A549 (cell line): ENCODE data around the gene SDF2. TPM values are rescaled to one million over a fixed set of nuclear protein-coding genes. Genes with fewer than 3 reads are reported as not detected.

Experiments
- ATAC-seq, 2 experiments: fragments of 200-7000 bp in 1 of 2; fragments of >200 bp in 1 of 2; cut with Nextera tagmentation in 1 of 2; cut with Tn5 transposase in 1 of 2; 3 replicates each; pipeline versions ENCODE4 v1.8.0 to v1.9.1; 2018 to 2020; ENCODE audit warnings: mild to moderate bottlenecking in 1 of 2, moderate library complexity in 1 of 2
- CTCF ChIA-PET: fragments of 300-600 bp; sonication (Branson Sonifier 250); formaldehyde crosslinking; extraction: SDS; loops from one replicate; lab custom pipeline; 2021; ENCODE audit warnings: antibody characterized with exemption, inconsistent platforms; lab: Yijun Ruan, JAX
- POLR2A ChIA-PET: fragments of 350-600 bp; formaldehyde crosslinking; extraction: SDS; loops from one replicate; lab custom pipeline; 2021; ENCODE audit warnings: antibody characterized with exemption, inconsistent platforms; lab: Yijun Ruan, JAX
- DNase-seq, 2 experiments: peaks; one replicate each; pipeline versions ENCODE4 v3.0.0 to v3.0.0-alpha.2; 2011 to 2016; ENCODE audit warnings: low read depth in 1 of 2, low spot score in 1 of 2
- FAIRE-seq: peaks from 2 replicates; lab custom pipeline; 2011; peaks lifted over from hg19 to GRCh38; lab: Jason Lieb, UNC
- H3K27ac ChIP-seq, 2 experiments: fragments of >200 bp; sonication (Bioruptor Twin); formaldehyde crosslinking; 3 replicates each; pipeline ENCODE4 v1.5.1; 2016 to 2017
- H3K4me1 ChIP-seq: fragments of >200 bp; sonication (Bioruptor Twin); formaldehyde crosslinking; 3 replicates; pipeline ENCODE4 v1.6.1; 2016
- H3K4me2 ChIP-seq: fragments of >200 bp; sonication (Bioruptor Twin); formaldehyde crosslinking; 3 replicates; pipeline ENCODE4 v1.6.1; 2016
- H3K4me3 ChIP-seq: fragments of >200 bp; sonication (Bioruptor Twin); formaldehyde crosslinking; 3 replicates; pipeline ENCODE4 v1.5.1; 2016
- H3K9me3 ChIP-seq: fragments of >200 bp; sonication (Bioruptor Twin); formaldehyde crosslinking; 3 replicates; pipeline ENCODE4 v1.6.1; 2016
- CBX2 ChIP-seq: fragments of 200-600 bp; sonication (generic); IDR thresholded peaks from 2 replicates; pipeline ENCODE4 v1.6.1; 2016; ENCODE audit warnings: low read depth, mild to moderate bottlenecking, borderline replicate concordance
- CEBPB ChIP-seq, 2 experiments: fragments of >200 bp in 1 of 2; sonication (Bioruptor Twin) in 1 of 2; formaldehyde crosslinking in 1 of 2; IDR thresholded peaks; 2 replicates each; pipeline ENCODE4 v1.6.1; 2012 to 2016
- CHD2 ChIP-seq: fragments of 150-350 bp; IDR thresholded peaks from 2 replicates; pipeline ENCODE4 v1.6.1; 2014; ENCODE audit warnings: low read length; ENCODE audit not compliant: partially characterized antibody
- EHMT2 ChIP-seq: fragments of 200-600 bp; sonication (generic); IDR thresholded peaks from 2 replicates; pipeline ENCODE4 v1.6.1; 2016; ENCODE audit warnings: antibody characterized with exemption, low read depth, mild to moderate bottlenecking, moderate library complexity
- ELK1 ChIP-seq: fragments of 150-350 bp; IDR thresholded peaks from 2 replicates; pipeline ENCODE4 v1.6.1; 2014; ENCODE audit warnings: low read depth, mild to moderate bottlenecking, low read length
- ESRRA ChIP-seq: fragments of 150-350 bp; IDR thresholded peaks from 2 replicates; pipeline ENCODE4 v1.6.1; 2014; ENCODE audit warnings: mild to moderate bottlenecking, low read length, borderline replicate concordance
- FOSB ChIP-seq: fragments of 250-450 bp; sonication (Bioruptor Pico); IDR thresholded peaks from 2 replicates; pipeline ENCODE4 v1.5.0; 2020; ENCODE audit warnings: mild to moderate bottlenecking, moderate library complexity
- GATA3 ChIP-seq: IDR thresholded peaks from 2 replicates; pipeline ENCODE4 v1.6.1; 2012; ENCODE audit warnings: borderline replicate concordance
- HOXB13 ChIP-seq: fragments of 250-450 bp; sonication (Bioruptor Pico); IDR thresholded peaks from 2 replicates; pipeline ENCODE4 v1.5.0; 2020; ENCODE audit warnings: low read depth, mild to moderate bottlenecking, moderate library complexity
- JUN ChIP-seq, 2 experiments: fragments of >200 bp; sonication (Bioruptor Twin); formaldehyde crosslinking; IDR thresholded peaks; 2 replicates in 1 of 2; 3 replicates in 1 of 2; pipeline ENCODE4 v1.6.1; 2016 to 2017
- JUNB ChIP-seq: fragments of >200 bp; sonication (Bioruptor Twin); formaldehyde crosslinking; IDR thresholded peaks from 2 replicates; pipeline ENCODE4 v1.6.1; 2016
- KDM1A ChIP-seq: fragments of 200-600 bp; sonication (generic); IDR thresholded peaks from 2 replicates; pipeline ENCODE4 v1.6.1; 2016; ENCODE audit warnings: low read depth, mild to moderate bottlenecking
- MAFK ChIP-seq: fragments of 450-650 bp; IDR thresholded peaks from 2 replicates; pipeline ENCODE4 v1.6.1; 2014; ENCODE audit not compliant: partially characterized antibody
- MAX ChIP-seq: IDR thresholded peaks from 2 replicates; pipeline ENCODE4 v1.6.1; 2012
- MAZ ChIP-seq: fragments of 150-350 bp; IDR thresholded peaks from 2 replicates; pipeline ENCODE4 v1.6.1; 2014; ENCODE audit warnings: antibody characterized with exemption, low read depth, low read length, borderline replicate concordance
- NFE2L2 ChIP-seq: fragments of 150-350 bp; conservative IDR thresholded peaks from 2 replicates; pipeline ENCODE4 v1.6.1; 2014; ENCODE audit warnings: low read length
- POLR2A ChIP-seq: IDR thresholded peaks from 2 replicates; pipeline ENCODE4 v1.6.1; 2012; ENCODE audit warnings: mild to moderate bottlenecking, low read length
- POLR2AphosphoS2 ChIP-seq: conservative IDR thresholded peaks from 2 replicates; pipeline ENCODE4 v1.6.1; 2012; ENCODE audit warnings: low read length, improper control_type of control experiment, inconsistent platforms
- RCOR1 ChIP-seq: fragments of 150-350 bp; IDR thresholded peaks from 2 replicates; pipeline ENCODE4 v1.6.1; 2014; ENCODE audit warnings: antibody characterized with exemption, low read length, low read depth
- SMC3 ChIP-seq: fragments of >200 bp; sonication (Bioruptor Twin); formaldehyde crosslinking; IDR thresholded peaks from 3 replicates; pipeline ENCODE4 v1.6.1; 2018; ENCODE audit warnings: inconsistent platforms
- ZC3H11A ChIP-seq: fragments of 450-650 bp; IDR thresholded peaks from 2 replicates; pipeline ENCODE4 v1.6.1; 2014; ENCODE audit warnings: antibody characterized with exemption, mild to moderate bottlenecking
- ZNF302 ChIP-seq: fragments of 250-450 bp; sonication (Bioruptor Pico); IDR thresholded peaks from 2 replicates; pipeline ENCODE4 v1.9.0; 2021; ENCODE audit warnings: inconsistent platforms, mild to moderate bottlenecking, moderate library complexity
- WGBS: methylation state at CpG from one replicate; pipeline ENCODE4 v1.1.6; 2017; ENCODE audit errors: missing lambda C conversion rate; 5-methylcytosine and 5-hydroxymethylcytosine counted together
- polyA plus RNA-seq, 4 experiments: library from polyadenylated mRNA; depleted of rRNA in 3 of 4; stranded (reverse); fragments of >200 nt; fragmentation: RNase III in 1 of 4; extraction: RNeasy Plus Mini Kit Qiagen cat#74134 plus additional on column Dnase treatment in 1 of 4; gene quantifications; 2 replicates in 3 of 4; 3 replicates in 1 of 4; pipeline ENCODE4 v1.2.3, GENCODE V29; 2011 to 2017
- TF ChIP-seq, protein P1 (sequence below): fragments of >200 bp; sonication (Bioruptor Twin); formaldehyde crosslinking; IDR thresholded peaks from 3 replicates; pipeline ENCODE4 v1.6.1; 2016
- TF ChIP-seq, protein P2 (sequence below): IDR thresholded peaks from 2 replicates; pipeline ENCODE4 v1.6.1; 2012; ENCODE audit warnings: low read depth, borderline replicate concordance
- TF ChIP-seq, protein P3 (sequence below): fragments of >200 bp; sonication (Bioruptor Twin); formaldehyde crosslinking; IDR thresholded peaks from 2 replicates; pipeline ENCODE4 v1.6.1; 2016

SDF2 gene
- polyA plus RNA-seq, 2 of the 4 experiments (the other 2 are of a cell fraction): 87.9 to 93.8 TPM

DNA sequence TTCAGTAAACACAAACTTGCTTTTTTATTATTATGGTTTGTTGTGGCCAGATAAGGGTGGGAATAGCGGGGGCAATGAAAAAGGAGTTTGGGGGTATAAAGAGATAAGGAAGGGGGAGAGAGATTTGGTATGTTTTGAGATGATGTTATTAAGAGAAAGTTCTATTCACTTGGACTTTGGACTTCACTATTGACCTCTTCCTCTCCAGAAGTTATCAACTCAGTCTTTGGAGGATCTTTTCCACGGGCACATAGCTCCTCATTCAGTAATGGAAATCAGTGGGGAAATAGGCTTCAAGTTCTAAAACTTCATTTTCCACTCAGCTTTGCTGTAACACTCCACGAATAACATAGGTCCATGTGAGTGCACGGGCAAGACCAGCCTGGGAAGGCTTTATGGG is 26.8 kb upstream of the SDF2 start:
- H3K27ac ChIP-seq: no peak overlapping the region
- no peak overlapping the region for H3K4me3 ChIP-seq
- no peak overlapping the region for H3K4me2 ChIP-seq
- CTCF ChIA-PET: interaction anchor here (1.0 to 31.4 kb wide), 6 partner anchors 15 to 195 kb away, joined by 3 to 335 read pairs (median 14); partner anchors contain the start of genes BLTP2, NEK8, PROCA1 and TLCD1
- no peak for DNase-seq
- TF ChIP-seq EHMT2 (no peak), MAX (no peak), ESRRA (no peak), CEBPB (IDR thresholded peaks at IDR 0.05) (no peak), CBX2 (no peak), JUNB (no peak), KDM1A (no peak), POLR2A (no peak), CHD2 (no peak), ZC3H11A (no peak), NFE2L2 (no peak), ELK1 (no peak), POLR2AphosphoS2 (no peak), RCOR1 (no peak)
- TF ChIP-seq, protein P1, sequence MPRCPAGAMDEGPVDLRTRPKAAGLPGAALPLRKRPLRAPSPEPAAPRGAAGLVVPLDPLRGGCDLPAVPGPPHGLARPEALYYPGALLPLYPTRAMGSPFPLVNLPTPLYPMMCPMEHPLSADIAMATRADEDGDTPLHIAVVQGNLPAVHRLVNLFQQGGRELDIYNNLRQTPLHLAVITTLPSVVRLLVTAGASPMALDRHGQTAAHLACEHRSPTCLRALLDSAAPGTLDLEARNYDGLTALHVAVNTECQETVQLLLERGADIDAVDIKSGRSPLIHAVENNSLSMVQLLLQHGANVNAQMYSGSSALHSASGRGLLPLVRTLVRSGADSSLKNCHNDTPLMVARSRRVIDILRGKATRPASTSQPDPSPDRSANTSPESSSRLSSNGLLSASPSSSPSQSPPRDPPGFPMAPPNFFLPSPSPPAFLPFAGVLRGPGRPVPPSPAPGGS: no peak
- TF ChIP-seq, protein P2, sequence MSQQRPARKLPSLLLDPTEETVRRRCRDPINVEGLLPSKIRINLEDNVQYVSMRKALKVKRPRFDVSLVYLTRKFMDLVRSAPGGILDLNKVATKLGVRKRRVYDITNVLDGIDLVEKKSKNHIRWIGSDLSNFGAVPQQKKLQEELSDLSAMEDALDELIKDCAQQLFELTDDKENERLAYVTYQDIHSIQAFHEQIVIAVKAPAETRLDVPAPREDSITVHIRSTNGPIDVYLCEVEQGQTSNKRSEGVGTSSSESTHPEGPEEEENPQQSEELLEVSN: no peak
- TF ChIP-seq, all 56 proteins: peak for 0
- ATAC-seq (no peak), FAIRE-seq (no peak)
- H3K4me1 ChIP-seq: no peaks in the 10 kb centered on the region
- H3K9me3 ChIP-seq: no peaks in the 10 kb centered on the region
- POLR2A ChIA-PET: no interaction called here
- WGBS: 95% methylated on average over 4 of the region's 4 CpGs

DNA sequence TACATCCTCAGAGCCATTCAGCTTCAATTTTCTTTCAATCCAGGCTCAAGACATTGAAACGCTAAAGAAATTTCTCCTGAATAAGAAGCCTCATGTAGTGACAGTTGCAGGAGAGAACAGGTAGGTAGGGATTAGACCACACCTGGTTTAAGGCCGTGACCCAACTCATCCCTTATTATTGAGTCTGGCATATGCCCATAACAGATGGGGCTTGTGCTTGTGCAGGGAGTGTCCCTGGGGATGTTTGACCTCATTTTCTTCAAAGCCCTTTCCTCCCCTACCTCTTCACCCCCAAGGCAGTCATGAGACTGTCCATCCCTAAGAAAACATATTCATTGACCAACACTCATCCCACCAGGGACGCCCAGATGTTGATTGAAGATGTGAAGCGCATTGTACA is 24.6 kb upstream of the SDF2 start:
- ChIA-PET CTCF (interaction anchor here (0.6 to 31.4 kb wide), 6 partner anchors 10 to 267 kb away, joined by 3 to 335 read pairs (median 20); partner anchors contain the start of genes BLTP2, NEK8, PROCA1 and TLCD1), POLR2A (no interaction called here)

DNA sequence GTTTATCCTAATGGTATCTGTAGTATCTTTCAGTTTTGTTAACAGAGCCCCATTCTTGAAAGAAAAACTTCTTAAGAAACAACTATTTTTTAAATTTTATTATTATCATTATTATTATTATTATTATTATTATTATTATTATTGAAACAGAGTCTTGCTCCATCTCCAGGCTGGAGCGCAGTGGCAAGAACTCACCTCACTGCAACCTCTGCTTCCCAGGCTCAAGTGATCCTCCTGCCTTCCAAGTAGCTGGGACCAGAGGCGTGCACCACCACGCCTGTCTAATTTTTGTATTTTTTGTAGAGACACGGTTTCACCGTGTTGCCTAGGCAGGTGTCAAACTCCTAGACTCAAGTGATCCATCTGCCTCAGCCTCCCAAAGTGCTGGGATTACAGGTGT is 23.7 kb upstream of the SDF2 start:
- H3K4me2 ChIP-seq: no peak overlapping the region
- CTCF ChIA-PET: interaction anchor here (1.1 to 31.4 kb wide), 7 partner anchors 9 to 268 kb away, joined by 3 to 335 read pairs (median 17); partner anchors contain the start of genes BLTP2, NEK8, PROCA1 and TLCD1
- FAIRE-seq (no peak), DNase-seq (no peak), ATAC-seq (no peak)
- H3K4me1 ChIP-seq: no peaks in the 10 kb centered on the region
- no peak overlapping the region for H3K4me3 ChIP-seq
- WGBS: 88% methylated on average over 5 of the region's 5 CpGs
- no peak overlapping the region for H3K27ac ChIP-seq
- H3K9me3 ChIP-seq: no peaks in the 10 kb centered on the region
- POLR2A ChIA-PET: no interaction called here
- TF ChIP-seq GATA3 (no peak), ZNF302 (CRISPR knock-in tag) (no peak)

More for the DNA sequence above, 24.6 kb upstream of the SDF2 start:
- ATAC-seq (no peak), FAIRE-seq (no peak), DNase-seq (no peak)
- Histone ChIP-seq H3K4me3 (no peak overlapping the region), H3K4me2 (no peak overlapping the region), H3K27ac (no peak overlapping the region), H3K4me1 (no peaks in the 10 kb centered on the region), H3K9me3 (no peaks in the 10 kb centered on the region)
- 87% methylated on average over 4 of the region's 4 CpGs for WGBS
- TF ChIP-seq FOSB (CRISPR knock-in tag) (no peak), HOXB13 (CRISPR knock-in tag) (no peak), SMC3 (no peak), RCOR1 (no peak), KDM1A (no peak), CHD2 (no peak), MAFK (no peak), MAZ (no peak), ZC3H11A (no peak), ESRRA (no peak), CBX2 (no peak), JUN (IDR thresholded peaks at IDR 0.05) (no peak)
- TF ChIP-seq, protein P3, sequence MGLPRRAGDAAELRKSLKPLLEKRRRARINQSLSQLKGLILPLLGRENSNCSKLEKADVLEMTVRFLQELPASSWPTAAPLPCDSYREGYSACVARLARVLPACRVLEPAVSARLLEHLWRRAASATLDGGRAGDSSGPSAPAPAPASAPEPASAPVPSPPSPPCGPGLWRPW: no peak
